Astrocyte (in vitro differentiated cells and primary cell): ENCODE results near the gene CHST5.

Source experiments
- EZH2 ChIP-seq: IDR thresholded peaks from 2 replicates; pipeline ENCODE4 v1.6.1; 2012; ENCODE audit warnings: mild to moderate bottlenecking, low read length, inconsistent platforms; ENCODE audit not compliant: insufficient read depth
- TF ChIP-seq, protein P1 (sequence below): IDR thresholded peaks from 2 replicates; pipeline ENCODE4 v1.5.1; 2011; ENCODE audit warnings: low read depth, mild to moderate bottlenecking, inconsistent platforms, low read length, moderate library complexity; ENCODE audit not compliant: insufficient read depth

- TF ChIP-seq, protein P1, sequence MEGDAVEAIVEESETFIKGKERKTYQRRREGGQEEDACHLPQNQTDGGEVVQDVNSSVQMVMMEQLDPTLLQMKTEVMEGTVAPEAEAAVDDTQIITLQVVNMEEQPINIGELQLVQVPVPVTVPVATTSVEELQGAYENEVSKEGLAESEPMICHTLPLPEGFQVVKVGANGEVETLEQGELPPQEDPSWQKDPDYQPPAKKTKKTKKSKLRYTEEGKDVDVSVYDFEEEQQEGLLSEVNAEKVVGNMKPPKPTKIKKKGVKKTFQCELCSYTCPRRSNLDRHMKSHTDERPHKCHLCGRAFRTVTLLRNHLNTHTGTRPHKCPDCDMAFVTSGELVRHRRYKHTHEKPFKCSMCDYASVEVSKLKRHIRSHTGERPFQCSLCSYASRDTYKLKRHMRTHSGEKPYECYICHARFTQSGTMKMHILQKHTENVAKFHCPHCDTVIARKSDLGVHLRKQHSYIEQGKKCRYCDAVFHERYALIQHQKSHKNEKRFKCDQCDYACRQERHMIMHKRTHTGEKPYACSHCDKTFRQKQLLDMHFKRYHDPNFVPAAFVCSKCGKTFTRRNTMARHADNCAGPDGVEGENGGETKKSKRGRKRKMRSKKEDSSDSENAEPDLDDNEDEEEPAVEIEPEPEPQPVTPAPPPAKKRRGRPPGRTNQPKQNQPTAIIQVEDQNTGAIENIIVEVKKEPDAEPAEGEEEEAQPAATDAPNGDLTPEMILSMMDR, result no peak
- TF ChIP-seq EZH2, result no peak
These were observed 581 bp downstream of the CHST5 start for GRCh38 chr16:75535211-75535843.
